ENCODE data around the gene CCDC85C. TPM values are rescaled to one million over a fixed set of nuclear protein-coding genes. Genes with fewer than 3 reads are reported as not detected.

The CCDC85C gene
- total RNA-seq, 2 donors from 2014 or later = 32.8 to 45.8 TPM

- DNase-seq = no peak
- Mint-ChIP-seq H3K27me3 (ENCODE audit: insufficient read depth) (peaks cover 2% of the 10 kb centered on the region), H3K36me3 (ENCODE audit: low read depth) (no peaks in the 10 kb centered on the region), H3K4me1 (peaks cover 16% of the 10 kb centered on the region), H3K4me3 (no peak overlapping the region), H3K27ac (no peak overlapping the region), H3K9me3 (no peaks in the 10 kb centered on the region)
- no peak overlapping the region for H3K27ac ChIP-seq (ENCODE audit: low read depth, low read length)
- H3K27me3 ChIP-seq (ENCODE audit: control insufficient read depth, insufficient read depth, low read length, poor library complexity, severe bottlenecking) = no peaks in the 10 kb centered on the region
- 95% methylated on average over 7 of the region's 7 CpGs for whole genome bisulfite sequencing, 2 experiments (ENCODE audit: insufficient coverage in 1 of 2, insufficient read length in 1 of 2)
- H3K9me3 ChIP-seq (ENCODE audit: control insufficient read depth, low read length) = no peaks in the 10 kb centered on the region
- no peak for TF ChIP-seq CTCF (conservative IDR thresholded peaks at IDR 0.05)
- H3K36me3 ChIP-seq (ENCODE audit: control insufficient read depth, insufficient read depth, low read length) = no peaks in the 10 kb centered on the region
- peaks cover 12% of the 10 kb centered on the region for H3K4me1 ChIP-seq (ENCODE audit: control insufficient read depth, insufficient read depth, low read length)
- no peak overlapping the region for H3K4me3 ChIP-seq (ENCODE audit: low read length)
- no peak overlapping the region for H3K9ac ChIP-seq (ENCODE audit: extremely low read depth, low read length, poor library complexity, severe bottlenecking)
Observed at GRCh38 chr14:99615497-99616157, 11.6 kb upstream of the CCDC85C start.

- no peak overlapping the region for H3K27ac Mint-ChIP-seq
Observed at GRCh38 chr14:99612738-99613330, 8.8 kb upstream of the CCDC85C start.

GRCh38 chr14:99612071-99612737 lies 8.2 kb upstream of the CCDC85C start:
- H3K27ac Mint-ChIP-seq = no peak overlapping the region
- peaks cover 9% of the 10 kb centered on the region for H3K4me1 Mint-ChIP-seq
- DNase-seq = no peak
- no peak overlapping the region for H3K4me3 Mint-ChIP-seq
- 83 to 85% methylated on average over 9 to 11 of the region's 11 CpGs for WGBS, 2 experiments (ENCODE audit: insufficient coverage in 1 of 2, insufficient read length in 1 of 2)
- Histone ChIP-seq H3K27ac (ENCODE audit: low read depth, low read length) (no peak overlapping the region), H3K9ac (ENCODE audit: extremely low read depth, low read length, poor library complexity, severe bottlenecking) (no peak overlapping the region), H3K4me3 (ENCODE audit: low read length) (no peak overlapping the region), H3K27me3 (ENCODE audit: control insufficient read depth, insufficient read depth, low read length, poor library complexity, severe bottlenecking) (no peaks in the 10 kb centered on the region), H3K4me1 (ENCODE audit: control insufficient read depth, insufficient read depth, low read length) (peaks cover 5% of the 10 kb centered on the region), H3K9me3 (ENCODE audit: control insufficient read depth, low read length) (no peaks in the 10 kb centered on the region), H3K36me3 (ENCODE audit: control insufficient read depth, insufficient read depth, low read length) (no peaks in the 10 kb centered on the region)
- peaks cover 24% of the 10 kb centered on the region for H3K27me3 Mint-ChIP-seq (ENCODE audit: insufficient read depth)
- no peak for TF ChIP-seq CTCF (conservative IDR thresholded peaks at IDR 0.05)
- no peaks in the 10 kb centered on the region for H3K36me3 Mint-ChIP-seq (ENCODE audit: low read depth)
- no peaks in the 10 kb centered on the region for H3K9me3 Mint-ChIP-seq

More at GRCh38 chr14:99612738-99613330, 8.8 kb upstream of the CCDC85C start:
- H3K27ac ChIP-seq (ENCODE audit: low read depth, low read length) = no peak overlapping the region
- peaks cover 5% of the 10 kb centered on the region for H3K4me1 ChIP-seq (ENCODE audit: control insufficient read depth, insufficient read depth, low read length)
- H3K9ac ChIP-seq (ENCODE audit: extremely low read depth, low read length, poor library complexity, severe bottlenecking) = no peak overlapping the region
- H3K27me3 ChIP-seq (ENCODE audit: control insufficient read depth, insufficient read depth, low read length, poor library complexity, severe bottlenecking) = no peaks in the 10 kb centered on the region
- TF ChIP-seq CTCF (conservative IDR thresholded peaks at IDR 0.05) = no peak
- Mint-ChIP-seq H3K4me1 (peaks cover 9% of the 10 kb centered on the region), H3K27me3 (ENCODE audit: insufficient read depth) (peaks cover 19% of the 10 kb centered on the region), H3K9me3 (no peaks in the 10 kb centered on the region), H3K36me3 (ENCODE audit: low read depth) (no peaks in the 10 kb centered on the region), H3K4me3 (no peak overlapping the region)
- WGBS, 2 experiments (ENCODE audit: insufficient coverage in 1 of 2, insufficient read length in 1 of 2) = 86 to 92% methylated on average over 7 of the region's 8 CpGs
- no peak for DNase-seq
- no peaks in the 10 kb centered on the region for H3K36me3 ChIP-seq (ENCODE audit: control insufficient read depth, insufficient read depth, low read length)
- no peaks in the 10 kb centered on the region for H3K9me3 ChIP-seq (ENCODE audit: control insufficient read depth, low read length)
- H3K4me3 ChIP-seq (ENCODE audit: low read length) = no peak overlapping the region

All from endodermal cell (in vitro differentiated cells).